Activated T-cell treated with anti-CD3 and anti-CD28 coated beads for 1 hour (primary cell): Measurements from ENCODE around the gene HNF4A.

Experiments
- DNase-seq: peaks from one replicate; pipeline ENCODE4 v3.0.0-alpha.2; 2020; ENCODE audit warnings: low read depth

The HNF4A gene

DNA sequence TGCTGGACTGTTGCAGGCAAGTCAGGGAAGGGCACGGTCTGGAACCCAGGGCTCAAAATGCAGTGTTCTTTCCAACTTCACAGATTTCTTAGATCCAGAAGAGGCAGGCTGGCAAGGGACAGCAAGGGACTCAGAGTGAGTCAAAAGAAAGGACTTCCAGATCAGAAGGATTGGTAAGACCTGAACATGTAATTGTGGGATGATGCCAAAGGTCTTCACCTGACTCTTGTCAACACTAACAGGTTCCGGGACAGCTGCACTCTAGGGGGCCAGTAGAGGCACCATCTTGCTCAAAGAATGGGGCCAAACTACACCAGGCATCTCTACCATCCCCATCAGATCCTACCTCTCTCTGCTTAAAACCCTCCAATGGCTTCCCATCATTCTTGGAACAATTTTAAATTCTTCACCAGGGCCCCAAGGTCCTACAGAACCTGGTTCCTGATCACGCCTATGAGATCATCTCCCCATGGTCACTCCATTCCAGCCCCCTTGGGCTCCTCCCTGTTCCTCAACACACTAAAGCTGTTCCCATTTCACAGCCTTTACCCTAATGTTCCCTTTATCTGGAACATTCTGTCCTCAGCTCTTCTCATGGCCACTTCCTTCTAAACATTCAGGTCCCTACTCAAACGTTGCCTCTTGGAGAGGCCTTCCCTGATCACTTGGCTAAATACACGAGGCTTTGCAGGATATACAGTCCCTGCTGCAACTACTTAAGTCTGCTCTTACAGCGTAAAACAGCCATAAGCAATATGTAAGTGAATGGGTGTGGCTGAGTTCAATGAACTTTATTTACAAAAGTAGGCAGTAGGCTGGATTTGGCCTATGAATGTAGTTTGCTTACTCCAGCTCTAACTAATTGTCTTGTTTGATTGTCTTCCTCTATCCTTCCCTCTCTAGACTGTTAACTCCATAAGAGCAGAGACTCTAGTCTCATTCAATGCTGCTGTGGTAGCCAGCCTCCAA is 90.5 kb downstream of the HNF4A start:
- DNase-seq: no peak

DNA sequence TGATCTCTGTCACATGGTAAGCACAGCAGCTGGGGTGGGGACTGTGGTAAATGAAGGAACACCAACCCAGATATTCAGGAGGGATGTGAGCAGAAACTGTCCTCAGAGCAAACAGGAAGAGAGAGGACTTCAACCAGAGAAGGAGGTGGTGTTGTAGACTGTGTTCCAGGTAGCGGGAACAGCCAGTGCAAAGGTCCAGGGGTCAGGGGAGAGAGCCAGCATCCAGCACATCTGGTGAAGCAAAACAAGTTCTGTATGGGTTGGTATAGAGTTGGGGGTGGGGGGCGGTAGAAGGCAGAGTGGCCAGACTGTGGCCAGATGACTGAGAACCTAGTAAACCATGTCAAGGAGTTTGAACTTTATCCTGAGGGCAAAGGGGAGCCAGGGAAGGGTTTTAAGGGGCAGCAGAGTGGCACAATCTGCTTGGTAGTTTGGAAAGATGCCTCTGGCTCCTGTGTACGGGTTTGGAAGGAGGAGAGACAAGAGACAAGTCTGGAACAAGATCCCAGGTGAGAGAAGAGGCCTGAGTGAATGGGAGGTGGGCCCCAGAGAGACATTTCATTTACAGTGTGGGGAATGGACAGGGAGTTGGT is 92.4 kb downstream of the HNF4A start:
- DNase-seq: no peak

DNA sequence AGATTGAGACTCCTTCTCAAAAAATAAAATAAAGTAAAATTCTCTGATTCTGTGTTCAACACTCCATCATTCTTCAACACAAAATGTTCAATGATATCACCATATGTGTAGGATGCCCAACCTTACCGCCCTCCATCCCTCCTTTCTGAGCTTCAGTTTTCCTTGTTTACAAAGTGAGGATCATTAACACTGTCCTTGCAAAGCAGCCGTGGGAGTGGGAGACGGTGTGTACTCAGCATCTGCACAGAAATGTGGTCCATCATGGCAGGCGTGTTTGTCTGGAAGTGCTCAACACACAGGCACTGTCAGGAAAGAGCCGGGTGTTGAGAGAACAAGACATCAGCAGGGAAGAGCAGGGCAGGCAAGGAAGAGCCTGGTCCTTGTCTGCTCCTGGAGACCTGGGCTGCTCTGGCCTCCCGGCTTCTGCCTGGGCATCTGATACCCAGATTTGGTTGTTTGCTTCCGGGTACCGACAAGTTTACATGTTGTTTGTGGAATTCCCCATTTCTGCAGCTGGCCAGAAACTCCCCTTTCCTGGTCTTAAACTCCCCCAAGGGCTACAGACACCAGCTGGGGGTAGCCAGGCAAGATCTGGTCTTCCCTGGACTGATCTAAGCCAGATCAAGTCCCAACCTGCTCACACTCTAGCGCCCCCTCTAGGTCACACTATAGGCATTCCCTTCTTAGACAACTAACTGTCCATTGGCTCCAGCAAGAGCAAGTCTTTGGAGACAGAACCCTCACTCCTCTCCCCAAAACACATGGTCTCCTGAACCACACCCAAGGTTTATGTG is 93.5 kb downstream of the HNF4A start:
- no peak for DNase-seq

DNA sequence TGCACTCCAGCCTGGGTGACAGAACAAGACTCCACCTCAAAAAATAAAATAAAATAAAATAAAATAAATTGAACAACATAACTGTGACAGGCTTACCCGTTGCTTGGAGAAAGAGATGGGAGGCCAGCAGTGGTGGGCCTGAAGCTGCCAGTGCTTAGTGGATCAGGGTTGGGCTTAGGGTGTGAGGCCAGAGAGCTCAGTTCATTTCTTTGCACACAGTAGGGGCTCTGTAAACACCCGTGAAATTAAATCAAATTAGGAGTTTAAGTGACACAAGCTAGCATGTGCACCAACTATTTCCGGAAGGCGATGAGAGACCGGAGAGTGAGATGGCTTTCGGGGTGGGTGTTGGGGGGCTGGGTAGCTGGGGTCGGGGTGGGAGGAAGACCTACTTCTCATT is 94.4 kb downstream of the HNF4A start:
- no peak for DNase-seq

DNA sequence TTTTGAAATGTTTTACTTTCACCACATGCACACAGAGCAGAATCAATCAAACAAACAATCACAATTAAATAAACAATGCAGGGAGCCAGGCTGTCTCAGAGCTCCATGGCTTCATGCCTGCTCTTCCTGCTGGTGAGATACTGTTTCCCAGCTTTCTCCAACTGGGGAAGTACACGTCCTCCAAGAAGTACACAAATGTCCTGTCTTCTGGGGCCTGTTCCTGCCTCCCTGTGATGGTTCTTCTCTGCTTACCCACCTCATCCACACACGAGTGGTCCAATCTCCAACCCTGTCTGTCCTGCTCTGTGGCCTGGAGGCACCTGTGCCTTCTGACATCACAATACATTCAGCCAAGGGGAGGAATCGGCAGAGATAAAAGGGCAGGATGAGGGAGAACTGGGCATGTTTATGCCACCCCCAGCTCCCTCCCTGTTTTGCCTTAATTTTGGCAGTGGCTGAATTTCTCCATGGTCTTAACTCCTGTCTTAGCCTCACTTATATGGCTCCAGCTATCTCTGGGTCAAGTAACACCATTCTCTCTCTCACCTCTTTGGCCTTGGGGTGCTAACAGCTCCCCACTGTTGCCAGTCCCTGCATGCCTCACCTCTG is 94.9 kb downstream of the HNF4A start:
- no peak for DNase-seq

DNA sequence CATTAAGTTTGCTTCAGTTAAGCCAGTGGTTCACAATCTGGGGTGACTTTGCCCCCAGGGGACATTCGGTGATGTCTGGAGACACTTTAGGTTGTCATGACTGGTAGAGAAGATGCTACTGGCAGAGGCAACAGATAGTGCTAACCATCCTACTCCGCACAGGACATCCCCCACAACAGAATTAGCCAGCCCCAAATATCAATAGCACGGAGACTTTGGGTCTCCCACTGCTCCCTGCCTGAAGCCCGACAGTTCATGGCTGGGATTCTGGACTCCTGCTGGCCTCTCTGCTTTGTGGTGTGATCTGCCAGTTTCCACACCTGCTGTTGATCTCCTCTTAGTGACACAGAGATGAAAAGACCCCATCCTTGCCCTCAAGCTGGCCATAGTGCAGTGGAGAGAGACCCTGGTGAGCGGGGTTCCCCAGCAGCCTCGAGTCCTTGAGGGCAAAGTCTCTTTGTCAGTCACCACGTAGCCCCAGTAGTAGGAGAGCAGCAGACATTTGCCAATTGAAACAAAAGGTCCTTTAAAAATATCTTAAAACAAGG is 95.5 kb downstream of the HNF4A start:
- no peak for DNase-seq

DNA sequence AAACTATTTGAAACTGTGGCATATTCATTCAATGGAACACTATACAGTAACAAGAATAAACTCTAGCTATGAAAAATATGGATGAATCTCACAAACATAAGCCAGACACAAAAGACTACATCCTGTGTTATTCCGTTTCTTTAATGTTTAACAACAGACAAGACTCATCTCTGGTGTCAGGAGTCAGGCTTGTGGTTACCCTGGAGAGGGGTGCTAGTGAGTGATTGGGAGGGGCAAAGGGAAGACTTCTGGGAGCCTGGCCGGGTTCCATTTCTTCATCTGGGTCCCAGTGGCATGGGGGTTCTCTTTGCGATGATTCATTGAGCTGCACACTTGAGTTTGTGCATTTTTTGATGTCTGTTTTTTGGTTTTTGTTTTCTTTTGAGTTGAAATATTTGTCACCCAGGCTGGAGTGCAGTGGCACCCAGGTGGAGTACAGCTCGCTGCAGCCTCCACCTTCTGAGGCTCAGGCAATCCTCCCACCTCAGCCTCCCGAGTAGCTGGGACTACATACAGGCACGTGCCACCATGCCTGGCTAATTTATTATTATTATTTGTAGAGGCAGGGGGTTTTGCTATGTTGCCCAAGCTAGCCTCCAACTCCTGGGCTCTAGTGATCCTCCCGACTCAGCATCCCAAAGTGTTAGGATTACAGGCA is 98.9 kb downstream of the HNF4A start:
- DNase-seq: no peak

DNA sequence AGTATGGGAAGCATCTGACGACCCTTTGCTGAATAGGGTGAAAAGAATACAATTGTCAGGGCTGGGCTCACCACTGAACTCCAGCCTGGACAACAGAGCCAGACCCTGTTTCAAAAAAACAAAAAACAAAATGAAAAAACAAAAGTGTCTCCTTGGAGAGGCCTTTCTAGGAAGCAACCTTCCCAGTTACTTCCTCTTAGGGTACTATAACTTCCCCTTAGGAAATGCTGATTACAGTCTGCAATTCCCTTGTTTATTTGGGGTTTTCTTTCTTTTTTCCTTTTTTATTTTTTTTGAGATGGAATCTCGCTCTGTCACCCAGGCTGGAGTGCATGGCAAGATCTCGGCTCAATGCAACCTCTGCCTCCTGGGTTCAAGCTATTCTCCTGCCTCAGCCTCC is 99.6 kb downstream of the HNF4A start:
- no peak for DNase-seq

DNA sequence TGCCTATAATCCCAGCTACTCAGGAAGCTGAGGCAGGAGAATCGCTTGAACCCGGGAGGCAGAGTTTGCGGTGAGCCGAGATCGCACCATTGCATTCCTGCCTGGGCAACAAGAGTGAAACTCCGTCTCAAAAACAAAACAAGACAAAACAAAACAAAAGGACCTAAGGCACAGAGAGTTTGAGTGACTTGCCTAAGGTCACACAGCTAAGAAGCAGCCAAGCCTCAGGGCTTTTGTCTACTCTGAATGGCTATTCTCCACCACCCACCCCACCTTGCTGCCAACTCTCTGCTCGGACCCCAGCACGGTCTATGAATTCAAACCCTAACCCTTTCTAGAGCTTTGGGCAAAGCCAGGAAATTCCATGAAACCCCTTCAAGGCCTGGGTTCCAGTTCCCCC is 101.1 kb downstream of the HNF4A start:
- DNase-seq: no peak

DNA sequence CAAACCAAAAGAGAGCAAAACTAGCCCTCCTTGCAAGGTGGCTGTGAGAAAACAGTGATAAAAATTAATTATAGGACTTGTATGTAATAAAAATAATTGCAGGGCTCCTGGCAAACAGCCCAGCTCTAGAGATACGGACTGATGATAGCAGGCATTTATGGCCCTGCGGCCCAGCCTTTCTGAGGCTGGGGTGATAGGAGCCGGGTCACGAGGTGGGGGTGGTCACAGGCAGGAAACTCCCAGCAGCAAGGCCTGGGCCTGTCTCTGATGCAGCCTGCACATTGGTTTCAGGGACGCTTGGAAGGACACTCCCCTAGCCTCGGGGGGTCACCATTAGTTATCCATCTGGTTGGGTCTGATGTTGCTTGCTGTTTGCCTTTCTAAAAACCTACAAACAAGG is 101.5 kb downstream of the HNF4A start:
- no peak for DNase-seq

DNA sequence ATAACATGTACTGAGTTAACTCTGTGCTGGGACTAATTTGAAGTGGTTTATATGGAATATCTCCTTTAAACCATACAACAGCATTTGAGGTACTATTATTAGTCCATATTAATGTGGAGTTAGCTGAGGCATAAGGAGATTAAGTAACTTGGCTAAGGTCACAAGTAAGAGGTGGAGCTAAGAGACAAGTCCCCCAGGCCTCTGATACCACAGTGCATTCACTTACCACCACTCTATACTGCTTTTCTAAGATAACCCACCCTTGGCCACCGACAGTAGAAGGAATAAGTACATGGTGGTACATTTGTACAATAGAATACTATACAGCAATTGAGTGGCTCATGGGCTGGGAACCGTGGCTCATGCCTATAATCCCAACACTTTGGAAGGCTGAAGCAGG is 103.8 kb downstream of the HNF4A start:
- DNase-seq: no peak

DNA sequence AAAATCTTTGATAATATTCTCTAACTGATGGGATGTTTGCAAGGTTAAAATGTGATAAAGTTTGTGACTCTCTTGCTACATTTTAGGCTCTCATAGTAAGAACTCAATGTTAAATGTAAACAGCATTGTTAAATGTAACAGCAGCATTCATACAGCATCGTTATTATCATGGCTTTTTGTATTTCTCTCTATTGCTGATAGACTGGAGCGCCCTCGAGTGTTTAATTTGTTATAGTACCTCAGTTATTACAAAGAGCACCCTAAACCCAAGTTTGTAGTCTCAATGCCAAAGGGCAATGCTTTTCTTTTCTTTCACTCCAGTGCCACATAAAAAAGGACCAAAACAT is 105.3 kb downstream of the HNF4A start:
- no peak for DNase-seq

DNA sequence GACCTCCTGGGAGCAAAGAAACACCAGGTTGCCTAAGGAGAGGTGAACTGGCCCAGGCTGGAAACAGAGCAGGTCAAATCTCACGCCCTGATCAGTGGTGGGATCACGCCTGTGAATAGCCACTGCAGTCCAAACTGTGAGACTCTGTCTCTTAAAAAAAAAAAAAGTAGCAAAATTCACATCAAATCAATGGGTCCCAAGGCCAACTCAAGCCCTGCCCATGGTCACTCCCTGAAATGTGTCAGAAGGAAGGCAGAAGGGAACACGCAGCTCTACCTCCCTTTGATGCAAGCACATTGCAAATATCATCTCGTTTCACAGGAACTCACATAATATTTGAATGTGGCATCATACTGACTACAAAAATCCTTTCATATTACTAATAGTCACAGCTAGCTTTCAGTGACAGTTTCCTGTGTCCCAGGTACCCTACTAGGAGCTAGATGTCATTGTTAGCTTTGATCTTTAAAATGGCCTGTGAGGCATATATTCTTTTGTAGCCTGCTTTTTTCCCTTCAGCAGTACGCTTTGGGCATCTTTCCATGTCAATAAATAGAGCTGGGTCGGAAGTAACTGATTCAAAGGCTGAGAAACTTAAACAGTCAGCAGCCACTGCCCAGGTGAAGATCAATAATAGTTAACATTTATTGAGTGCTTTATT is 105.8 kb downstream of the HNF4A start:
- DNase-seq: no peak

DNA sequence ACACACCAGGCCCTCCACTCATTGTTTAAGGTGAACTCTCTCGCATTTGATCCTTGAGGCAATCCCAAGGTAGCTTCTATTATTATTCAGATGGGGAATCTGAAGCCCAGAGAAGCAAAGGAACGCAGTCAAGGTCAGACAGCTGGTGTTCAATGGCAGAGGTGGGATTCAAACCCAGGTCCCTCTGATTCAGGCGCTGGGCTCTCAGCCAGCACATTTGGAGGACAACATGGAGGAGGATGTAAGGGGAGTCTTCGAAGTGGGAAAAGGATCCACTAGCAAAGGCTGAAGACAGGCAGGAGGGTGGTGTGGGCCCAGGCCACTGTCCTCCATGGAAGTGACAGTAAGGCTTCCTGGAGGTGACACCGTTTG is 106.3 kb downstream of the HNF4A start:
- DNase-seq: no peak

DNA sequence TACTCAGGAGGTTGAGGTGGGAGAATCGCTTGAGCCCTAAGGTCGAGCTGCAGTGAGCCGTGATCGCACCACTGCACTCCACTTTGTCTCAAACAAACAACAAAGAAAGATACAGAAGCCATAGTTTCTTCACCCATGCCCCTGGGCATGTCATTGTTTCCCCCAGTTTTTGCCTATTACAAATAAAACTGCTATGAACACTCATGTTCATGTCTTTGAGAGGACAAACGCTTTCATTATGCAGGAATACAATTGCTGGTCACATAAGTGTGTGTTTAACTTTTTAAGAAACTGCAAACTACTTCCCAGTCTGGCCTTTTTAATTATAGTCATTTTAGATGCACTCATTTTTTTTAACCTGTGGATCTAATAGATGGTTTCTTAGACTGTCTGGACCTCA is 108.0 kb downstream of the HNF4A start:
- DNase-seq: no peak

DNA sequence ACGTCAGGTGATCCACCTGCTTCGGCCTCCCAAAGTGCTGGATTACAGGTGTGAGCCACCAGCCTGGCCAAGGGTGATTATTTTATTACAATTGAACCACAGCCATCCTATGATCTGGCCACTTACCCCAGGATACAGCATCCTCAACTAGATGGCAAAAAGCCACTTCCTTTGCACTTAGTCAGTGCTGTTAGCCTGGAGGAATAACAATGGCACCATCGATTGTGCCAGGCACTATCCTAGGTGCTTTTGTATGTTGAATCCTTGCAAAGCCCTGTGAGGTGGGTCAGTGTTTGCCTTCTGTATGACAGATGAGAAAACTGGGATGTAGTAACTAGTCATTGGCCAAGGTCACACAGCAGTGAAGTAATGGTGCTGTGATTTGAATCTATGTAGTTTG is 109.0 kb downstream of the HNF4A start:
- DNase-seq: no peak

DNA sequence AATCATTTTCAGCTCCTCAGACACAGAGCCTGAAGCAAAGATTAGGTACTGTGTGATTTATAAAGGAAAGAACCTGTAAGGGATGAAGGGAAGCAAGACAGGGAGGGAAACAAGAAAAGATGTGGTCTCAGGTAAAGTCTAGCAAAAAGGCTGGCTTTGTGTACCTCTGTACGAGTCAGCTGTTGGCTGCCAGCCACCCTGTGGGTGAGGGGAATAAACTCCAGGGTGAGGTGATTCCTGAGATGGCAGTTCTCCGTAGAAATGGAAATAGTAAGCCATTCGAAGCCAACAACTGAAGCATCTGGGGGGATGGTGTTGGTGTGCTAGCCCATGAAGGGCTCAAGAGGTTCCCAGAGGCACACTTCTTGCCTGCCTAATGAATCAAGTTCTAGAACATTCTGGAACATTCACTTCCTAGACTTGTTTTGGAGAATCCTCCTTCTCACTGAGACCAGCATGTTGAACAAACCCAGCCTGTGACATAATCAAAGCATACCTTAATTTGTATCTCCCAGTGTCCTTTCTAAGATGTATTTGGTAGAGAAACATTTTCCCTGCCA is 109.6 kb downstream of the HNF4A start:
- no peak for DNase-seq

DNA sequence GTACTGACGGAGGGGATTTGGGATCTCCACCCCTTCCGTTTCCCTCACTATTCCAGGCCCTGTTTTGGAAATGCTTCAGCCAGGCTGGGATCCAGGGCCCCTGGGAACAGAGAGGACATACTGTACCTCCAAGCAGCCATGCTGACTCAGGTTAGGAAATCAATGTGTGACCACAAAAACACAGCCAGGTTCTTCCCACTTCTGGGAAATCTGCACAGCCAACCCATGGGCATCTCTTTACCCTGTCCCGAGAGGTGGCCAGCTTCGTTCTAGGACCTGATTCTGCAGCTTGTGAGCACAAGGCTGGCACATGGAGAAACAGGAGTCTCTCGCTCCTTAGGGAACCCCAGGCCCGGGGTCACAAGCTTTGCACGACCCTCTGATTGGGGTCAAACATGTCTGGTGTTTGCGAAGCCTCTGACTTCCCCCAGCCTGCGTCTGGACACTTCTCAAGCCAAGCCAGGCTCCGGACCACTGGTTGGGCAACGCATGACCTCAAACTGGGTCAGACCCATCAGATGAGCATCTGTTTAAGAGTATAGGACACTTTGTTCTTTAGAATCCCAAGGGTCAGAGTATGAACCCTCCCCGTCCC is 111.9 kb downstream of the HNF4A start:
- no peak for DNase-seq

DNA sequence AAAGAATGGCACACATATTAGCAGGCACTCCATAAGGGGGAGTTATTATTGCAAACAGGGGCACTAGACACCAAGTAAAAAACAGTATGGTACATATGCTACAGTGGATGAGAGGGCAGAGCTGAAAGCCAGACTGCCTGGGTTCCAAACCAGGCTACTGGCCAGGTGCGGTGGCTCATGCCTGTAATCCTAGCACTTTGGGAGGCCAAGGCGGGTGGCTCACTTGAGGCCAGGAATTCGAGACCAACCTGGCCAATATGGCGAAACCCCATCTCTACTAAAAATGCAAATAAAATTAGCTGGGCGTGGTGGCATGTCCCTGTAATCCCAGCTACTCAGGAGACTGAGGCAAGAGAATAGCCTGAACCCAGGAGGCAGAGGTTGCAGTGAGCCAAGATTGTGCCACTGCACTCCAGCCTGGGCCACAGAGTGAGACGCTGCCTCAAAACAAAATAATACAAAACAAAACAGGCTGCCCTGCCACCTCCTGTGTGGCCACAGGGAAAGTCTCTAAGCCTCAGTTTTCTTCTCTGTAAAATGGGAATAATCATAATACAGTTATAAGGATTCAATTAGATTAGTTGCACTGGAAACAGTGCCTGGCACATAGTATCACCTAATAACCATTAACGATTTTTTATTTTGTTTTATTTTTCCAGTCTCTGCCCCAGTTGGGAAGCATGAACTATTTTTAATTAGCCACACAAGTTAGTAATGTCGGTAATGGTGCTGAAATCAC is 112.7 kb downstream of the HNF4A start:
- DNase-seq: no peak

DNA sequence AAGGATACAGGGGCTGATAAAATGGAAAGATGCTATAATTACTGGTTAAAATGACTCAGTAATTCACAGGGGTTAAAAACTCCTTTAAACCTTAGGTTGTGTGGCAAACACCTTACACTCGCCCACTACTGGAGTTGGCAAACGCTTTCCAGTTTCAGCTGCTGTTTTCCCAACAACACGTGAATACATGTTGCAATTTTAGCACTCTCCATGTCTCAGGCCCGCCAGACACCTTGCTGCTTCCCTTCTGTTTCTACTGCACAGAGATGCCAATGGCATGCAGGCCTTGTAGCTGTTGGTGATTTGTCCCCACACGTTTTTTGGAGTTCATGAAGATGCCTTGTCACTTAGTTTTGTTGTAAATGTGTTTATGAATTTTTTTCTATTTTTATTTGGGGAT is 114.8 kb downstream of the HNF4A start:
- no peak for DNase-seq
